ENCODE measurements around the gene SLC11A2. TPM values are rescaled to one million over a fixed set of nuclear protein-coding genes. Genes with fewer than 3 reads are reported as not detected.

SLC11A2 gene
- total and polyA plus RNA-seq, 9 of the 15 experiments (the other 6 are each of a cell fraction or from before 2014, with no cell fraction given): 21.1 to 54.0 (median 32.9) TPM

DNA sequence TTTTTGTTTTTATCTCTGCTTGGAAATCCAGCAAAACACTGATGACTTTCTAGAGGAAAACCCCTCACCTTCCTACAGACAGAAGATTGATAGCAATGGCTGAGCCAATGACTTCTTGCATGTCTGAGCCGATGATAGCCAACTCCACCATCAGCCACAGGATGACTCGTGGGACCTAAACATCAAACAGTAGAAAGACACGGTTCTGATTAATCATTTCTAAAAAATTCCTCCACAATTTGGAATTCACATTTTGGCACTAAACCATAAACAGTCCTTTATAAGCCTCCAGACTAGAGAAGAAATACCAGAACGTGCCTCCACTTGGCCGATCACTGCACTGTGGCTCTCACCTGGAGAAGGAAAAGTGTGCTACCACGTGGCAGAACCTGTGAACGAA lies 25.9 kb downstream of the SLC11A2 start:
- DNase-seq (ENCODE audit: extremely low read depth in 1 of 4, low spot score in 3 of 4) (no peak), FAIRE-seq (no peak), ATAC-seq (no peak)
- no peak overlapping the region for H3K27ac ChIP-seq (ENCODE audit: extremely low read depth, low read depth, low read length)
- intact Hi-C loops (cut with micrococcal nuclease): no loop called here
- no peaks in the 10 kb centered on the region for H3K27me3 ChIP-seq (ENCODE audit: control insufficient read depth in 2 of 2, insufficient read depth in 2 of 2, low read length in 2 of 2)
- no TSS peak for BruUV-seq (replicated peaks)
- H2AFZ ChIP-seq (ENCODE audit: low read depth, low read length): no peak overlapping the region
- no peaks in the 10 kb centered on the region for H3K9me3 ChIP-seq (replicated peaks; ENCODE audit: control insufficient read depth, insufficient read depth, low read depth, low read length)
- in situ Hi-C loops (cut with MboI): no loop called here
- H4K20me1 ChIP-seq (replicated peaks; ENCODE audit: control insufficient read depth, insufficient read depth, low read length): no peaks in the 10 kb centered on the region
- peaks cover 5 to 6% of the 10 kb centered on the region in 2 experiments; a peak in 3 of 5 replicates for H3K4me1 ChIP-seq (replicated peaks in 1 of 2; ENCODE audit: control insufficient read depth in 2 of 2, insufficient read depth in 2 of 2, low read length in 2 of 2)
- WGBS (ENCODE audit: insufficient coverage, low coverage, missing lambda C conversion rate): 82% methylated on average over 7 of the region's 7 CpGs
- H3K36me3 ChIP-seq (ENCODE audit: control insufficient read depth, insufficient read depth, low read length): peaks cover 63% of the 10 kb centered on the region
- POLR2A ChIA-PET: no interaction called here
- no peak for TF ChIP-seq LARP7 (IDR thresholded peaks at IDR 0.05)
- TF ChIP-seq PHF8 (IDR thresholded peaks at IDR 0.05; ENCODE audit: borderline replicate concordance, low read length): no peak
- TF ChIP-seq JUNB (CRISPR knock-in tag; conservative IDR thresholded peaks at IDR 0.05): no peak
- TF ChIP-seq, protein P1, sequence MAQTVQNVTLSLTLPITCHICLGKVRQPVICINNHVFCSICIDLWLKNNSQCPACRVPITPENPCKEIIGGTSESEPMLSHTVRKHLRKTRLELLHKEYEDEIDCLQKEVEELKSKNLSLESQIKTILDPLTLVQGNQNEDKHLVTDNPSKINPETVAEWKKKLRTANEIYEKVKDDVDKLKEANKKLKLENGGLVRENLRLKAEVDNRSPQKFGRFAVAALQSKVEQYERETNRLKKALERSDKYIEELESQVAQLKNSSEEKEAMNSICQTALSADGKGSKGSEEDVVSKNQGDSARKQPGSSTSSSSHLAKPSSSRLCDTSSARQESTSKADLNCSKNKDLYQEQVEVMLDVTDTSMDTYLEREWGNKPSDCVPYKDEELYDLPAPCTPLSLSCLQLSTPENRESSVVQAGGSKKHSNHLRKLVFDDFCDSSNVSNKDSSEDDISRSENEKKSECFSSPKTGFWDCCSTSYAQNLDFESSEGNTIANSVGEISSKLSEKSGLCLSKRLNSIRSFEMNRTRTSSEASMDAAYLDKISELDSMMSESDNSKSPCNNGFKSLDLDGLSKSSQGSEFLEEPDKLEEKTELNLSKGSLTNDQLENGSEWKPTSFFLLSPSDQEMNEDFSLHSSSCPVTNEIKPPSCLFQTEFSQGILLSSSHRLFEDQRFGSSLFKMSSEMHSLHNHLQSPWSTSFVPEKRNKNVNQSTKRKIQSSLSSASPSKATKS (CRISPR knock-in tag; IDR thresholded peaks at IDR 0.05): no peak
- TF ChIP-seq PCBP2 (IDR thresholded peaks at IDR 0.05; ENCODE audit: low read depth, low read length, poor library complexity, severe bottlenecking): no peak
- H3K79me2 ChIP-seq (ENCODE audit: control insufficient read depth, insufficient read depth, low read length): no peaks in the 10 kb centered on the region; the same call in 2 of the 3 replicates
- no peaks in the 10 kb centered on the region for H3K9me1 ChIP-seq (ENCODE audit: control insufficient read depth, insufficient read depth, low read length)
- no peak overlapping the region for H3K4me2 ChIP-seq (ENCODE audit: insufficient read depth, low read length)
- CTCF ChIA-PET (ENCODE audit: low intra/inter-chr PET ratio): no interaction called here
- H3K9ac ChIP-seq (ENCODE audit: insufficient read depth in 1 of 2, low read depth in 2 of 2, low read length in 2 of 2): no peak overlapping the region
- H3K4me3 ChIP-seq: no peak overlapping the region
